A549 (cell line): ENCODE data around the gene GSTO2. TPM values are rescaled to one million over a fixed set of nuclear protein-coding genes. Genes with fewer than 3 reads are reported as not detected.
A peak's percentile ranks its signal among the peaks of the same experiment; 100 is the strongest.

Experiments
- ATAC-seq, 2 experiments: fragments of 200-7000 bp in 1 of 2; fragments of >200 bp in 1 of 2; cut with Nextera tagmentation in 1 of 2; cut with Tn5 transposase in 1 of 2; 3 replicates each; pipeline versions ENCODE4 v1.8.0 to v1.9.1; 2018 to 2020; ENCODE audit warnings: mild to moderate bottlenecking in 1 of 2, moderate library complexity in 1 of 2
- CTCF ChIA-PET: fragments of 300-600 bp; sonication (Branson Sonifier 250); formaldehyde crosslinking; extraction: SDS; loops from one replicate; lab custom pipeline; 2021; ENCODE audit warnings: antibody characterized with exemption, inconsistent platforms; lab: Yijun Ruan, JAX
- POLR2A ChIA-PET: fragments of 350-600 bp; formaldehyde crosslinking; extraction: SDS; loops from one replicate; lab custom pipeline; 2021; ENCODE audit warnings: antibody characterized with exemption, inconsistent platforms; lab: Yijun Ruan, JAX
- DNase-seq, 2 experiments: peaks; one replicate each; pipeline versions ENCODE4 v3.0.0 to v3.0.0-alpha.2; 2011 to 2016; ENCODE audit warnings: low read depth in 1 of 2, low spot score in 1 of 2
- FAIRE-seq: peaks from 2 replicates; lab custom pipeline; 2011; peaks lifted over from hg19 to GRCh38; lab: Jason Lieb, UNC
- H3K27ac ChIP-seq, 2 experiments: fragments of >200 bp; sonication (Bioruptor Twin); formaldehyde crosslinking; 3 replicates each; pipeline ENCODE4 v1.5.1; 2016 to 2017
- H3K4me1 ChIP-seq: fragments of >200 bp; sonication (Bioruptor Twin); formaldehyde crosslinking; 3 replicates; pipeline ENCODE4 v1.6.1; 2016
- H3K4me2 ChIP-seq: fragments of >200 bp; sonication (Bioruptor Twin); formaldehyde crosslinking; 3 replicates; pipeline ENCODE4 v1.6.1; 2016
- H3K4me3 ChIP-seq: fragments of >200 bp; sonication (Bioruptor Twin); formaldehyde crosslinking; 3 replicates; pipeline ENCODE4 v1.5.1; 2016
- H3K9me3 ChIP-seq: fragments of >200 bp; sonication (Bioruptor Twin); formaldehyde crosslinking; 3 replicates; pipeline ENCODE4 v1.6.1; 2016
- CEBPB ChIP-seq, 2 experiments: fragments of >200 bp in 1 of 2; sonication (Bioruptor Twin) in 1 of 2; formaldehyde crosslinking in 1 of 2; IDR thresholded peaks; 2 replicates each; pipeline ENCODE4 v1.6.1; 2012 to 2016
- EHF ChIP-seq: fragments of 250-450 bp; sonication (Bioruptor Pico); IDR thresholded peaks from 2 replicates; pipeline ENCODE4 v1.5.0; 2020; ENCODE audit warnings: mild to moderate bottlenecking
- EP300 ChIP-seq, 2 experiments: fragments of >200 bp; sonication (Bioruptor Twin); formaldehyde crosslinking; IDR thresholded peaks; 2 replicates in 1 of 2; 3 replicates in 1 of 2; pipeline ENCODE4 v1.6.1; 2016 to 2017
- ESRRA ChIP-seq: fragments of 150-350 bp; IDR thresholded peaks from 2 replicates; pipeline ENCODE4 v1.6.1; 2014; ENCODE audit warnings: mild to moderate bottlenecking, low read length, borderline replicate concordance
- FOSL2 ChIP-seq, 2 experiments: fragments of 450-650 bp in 1 of 2; fragments of >200 bp in 1 of 2; sonication (Bioruptor Twin) in 1 of 2; formaldehyde crosslinking; IDR thresholded peaks; 2 replicates each; pipeline versions ENCODE4 v1.5.0 to v1.6.1; 2016 to 2020; ENCODE audit warnings: mild to moderate bottlenecking in 1 of 2, moderate library complexity in 1 of 2
- HOXB13 ChIP-seq: fragments of 250-450 bp; sonication (Bioruptor Pico); IDR thresholded peaks from 2 replicates; pipeline ENCODE4 v1.5.0; 2020; ENCODE audit warnings: low read depth, mild to moderate bottlenecking, moderate library complexity
- KDM1A ChIP-seq: fragments of 200-600 bp; sonication (generic); IDR thresholded peaks from 2 replicates; pipeline ENCODE4 v1.6.1; 2016; ENCODE audit warnings: low read depth, mild to moderate bottlenecking
- NFE2L2 ChIP-seq: fragments of 150-350 bp; conservative IDR thresholded peaks from 2 replicates; pipeline ENCODE4 v1.6.1; 2014; ENCODE audit warnings: low read length
- NR3C1 ChIP-seq: fragments of >200 bp; sonication (Bioruptor Twin); formaldehyde crosslinking; IDR thresholded peaks from 3 replicates; pipeline ENCODE4 v1.6.1; 2017
- POLR2AphosphoS2 ChIP-seq: conservative IDR thresholded peaks from 2 replicates; pipeline ENCODE4 v1.6.1; 2012; ENCODE audit warnings: low read length, improper control_type of control experiment, inconsistent platforms
- RAD21 ChIP-seq, 2 experiments: fragments of >200 bp in 1 of 2; sonication (Bioruptor Twin) in 1 of 2; formaldehyde crosslinking in 1 of 2; IDR thresholded peaks in 1 of 2; conservative IDR thresholded peaks in 1 of 2; 2 replicates in 1 of 2; 3 replicates in 1 of 2; pipeline ENCODE4 v1.6.1; 2012 to 2018; ENCODE audit warnings: inconsistent platforms in 1 of 2
- ZFP36 ChIP-seq: fragments of 450-650 bp; IDR thresholded peaks from 2 replicates; pipeline ENCODE4 v1.6.1; 2014; ENCODE audit warnings: borderline replicate concordance; ENCODE audit not compliant: partially characterized antibody
- WGBS: methylation state at CpG from one replicate; pipeline ENCODE4 v1.1.6; 2017; ENCODE audit errors: missing lambda C conversion rate; 5-methylcytosine and 5-hydroxymethylcytosine counted together
- polyA plus RNA-seq, 4 experiments: library from polyadenylated mRNA; depleted of rRNA in 3 of 4; stranded (reverse); fragments of >200 nt; fragmentation: RNase III in 1 of 4; extraction: RNeasy Plus Mini Kit Qiagen cat#74134 plus additional on column Dnase treatment in 1 of 4; gene quantifications; 2 replicates in 3 of 4; 3 replicates in 1 of 4; pipeline ENCODE4 v1.2.3, GENCODE V29; 2011 to 2017
- TF ChIP-seq, protein P1 (sequence below): fragments of >200 bp; sonication (Bioruptor Twin); formaldehyde crosslinking; IDR thresholded peaks from 3 replicates; pipeline ENCODE4 v1.5.1; 2016
- TF ChIP-seq, protein P2 (sequence below): IDR thresholded peaks from 2 replicates; pipeline ENCODE4 v1.6.1; 2012; ENCODE audit warnings: low read depth, borderline replicate concordance

The GSTO2 gene
- polyA plus RNA-seq, 2 of the 4 experiments (the other 2 are of a cell fraction), result 1.3 to 5.7 TPM

DNA sequence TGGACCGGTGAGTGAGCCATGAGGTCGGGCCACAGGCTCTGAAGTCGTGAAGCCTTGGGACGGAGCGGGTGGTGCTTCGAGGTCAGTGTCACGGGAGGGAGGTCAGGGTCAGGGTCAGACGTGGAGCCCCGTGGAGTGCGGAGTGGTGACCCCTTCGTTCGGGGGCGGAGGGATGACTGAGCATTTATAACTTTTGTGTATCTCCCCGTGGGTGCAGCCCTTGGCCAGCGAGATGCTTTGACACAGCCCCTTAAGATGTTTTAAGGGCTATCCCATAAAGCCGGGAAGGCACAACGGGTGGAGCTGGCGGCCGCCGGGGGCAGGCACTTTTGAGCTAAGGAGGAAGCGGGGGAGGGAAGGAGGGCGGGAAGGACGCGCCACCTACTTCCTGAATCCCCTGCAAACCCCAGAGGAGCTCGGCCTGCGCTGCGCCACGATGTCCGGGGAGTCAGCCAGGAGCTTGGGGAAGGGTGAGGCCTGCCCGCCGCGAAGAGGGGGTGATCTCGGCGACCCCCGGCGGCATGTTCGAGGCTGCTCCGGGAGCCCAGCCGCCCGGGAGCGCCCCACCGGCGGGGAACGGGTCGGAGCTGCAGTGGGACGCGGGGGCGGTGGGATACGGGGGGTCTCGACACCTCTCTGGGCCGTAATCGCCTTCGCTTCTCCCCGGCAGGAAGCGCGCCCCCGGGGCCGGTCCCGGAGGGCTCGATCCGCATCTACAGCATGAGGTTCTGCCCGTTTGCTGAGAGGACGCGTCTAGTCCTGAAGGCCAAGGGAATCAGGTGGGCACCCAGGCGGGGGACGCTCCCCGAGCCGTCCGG lies 14.3 kb upstream of the GSTO2 start, which contains the start of gene GSTO1 (continued):
- TF ChIP-seq NR3C1 (no peak), ESRRA (no peak), NFE2L2 (no peak; the same call in 1 of the 2 replicates), KDM1A (no peak), EP300 (IDR thresholded peaks at IDR 0.05) (no peak), POLR2AphosphoS2 (no peak)
- TF ChIP-seq, protein P1, sequence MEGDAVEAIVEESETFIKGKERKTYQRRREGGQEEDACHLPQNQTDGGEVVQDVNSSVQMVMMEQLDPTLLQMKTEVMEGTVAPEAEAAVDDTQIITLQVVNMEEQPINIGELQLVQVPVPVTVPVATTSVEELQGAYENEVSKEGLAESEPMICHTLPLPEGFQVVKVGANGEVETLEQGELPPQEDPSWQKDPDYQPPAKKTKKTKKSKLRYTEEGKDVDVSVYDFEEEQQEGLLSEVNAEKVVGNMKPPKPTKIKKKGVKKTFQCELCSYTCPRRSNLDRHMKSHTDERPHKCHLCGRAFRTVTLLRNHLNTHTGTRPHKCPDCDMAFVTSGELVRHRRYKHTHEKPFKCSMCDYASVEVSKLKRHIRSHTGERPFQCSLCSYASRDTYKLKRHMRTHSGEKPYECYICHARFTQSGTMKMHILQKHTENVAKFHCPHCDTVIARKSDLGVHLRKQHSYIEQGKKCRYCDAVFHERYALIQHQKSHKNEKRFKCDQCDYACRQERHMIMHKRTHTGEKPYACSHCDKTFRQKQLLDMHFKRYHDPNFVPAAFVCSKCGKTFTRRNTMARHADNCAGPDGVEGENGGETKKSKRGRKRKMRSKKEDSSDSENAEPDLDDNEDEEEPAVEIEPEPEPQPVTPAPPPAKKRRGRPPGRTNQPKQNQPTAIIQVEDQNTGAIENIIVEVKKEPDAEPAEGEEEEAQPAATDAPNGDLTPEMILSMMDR, result no peak

DNA sequence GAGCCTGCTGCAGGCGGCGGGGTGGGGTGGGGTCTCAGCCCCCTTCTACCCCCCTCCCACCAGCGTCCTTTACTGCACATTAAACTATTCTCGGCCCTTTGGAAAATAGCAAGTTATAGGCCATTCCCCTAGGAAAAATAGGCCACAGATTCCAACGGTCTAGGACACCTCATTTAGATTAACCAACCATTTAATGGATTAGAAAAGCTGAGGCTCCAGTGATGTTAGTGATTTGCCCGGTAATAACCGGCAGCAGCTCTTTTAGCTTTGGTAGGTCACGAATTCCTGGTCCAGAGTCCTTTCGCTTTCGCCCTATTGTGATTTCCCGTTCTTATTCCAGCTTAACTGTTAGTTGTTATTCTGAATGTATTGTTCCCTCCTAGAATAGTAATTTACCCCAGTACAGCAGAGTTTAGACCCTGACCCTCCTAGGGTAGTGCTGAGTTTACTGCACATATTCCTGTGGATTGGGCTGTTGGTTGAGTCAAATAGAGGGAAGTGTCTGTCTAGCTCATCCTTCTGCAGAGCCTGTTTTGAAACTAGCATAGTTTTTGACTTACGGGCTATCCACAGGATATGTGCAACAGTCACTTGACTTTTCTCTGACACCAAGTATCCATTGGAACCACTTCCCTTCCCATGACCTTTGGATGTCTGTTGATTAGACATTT lies 13.5 kb upstream of the GSTO2 start:
- peak; percentile 39 to 56 for DNase-seq
- POLR2A ChIA-PET, result interaction anchor here (1.0 to 4.0 kb wide), 5 partner anchors 12 to 288 kb away, joined by 4 to 27 read pairs (median 6); partner anchors contain the start of genes CFAP43, GSTO2 and SFR1
- no peak for TF ChIP-seq CEBPB (IDR thresholded peaks at IDR 0.05)
- TF ChIP-seq FOSL2 (IDR thresholded peaks at IDR 0.05), result no peak
- TF ChIP-seq FOSL2 (CRISPR knock-in tag; IDR thresholded peaks at IDR 0.05), result peak; percentile 16; the same call in 1 of the 2 replicates
- WGBS, result 2% methylated on average over 12 of the region's 12 CpGs
- Histone ChIP-seq H3K4me1 (peaks cover 33% of the 10 kb centered on the region), H3K9me3 (no peaks in the 10 kb centered on the region), H3K4me3 (peak overlapping the region; percentile 99), H3K4me2 (peak overlapping the region; percentile 74), H3K27ac (peak overlapping the region; percentile 98 to 99)
- peak; percentile 64 to 74; a peak in 5 of 6 replicates for ATAC-seq
- CTCF ChIA-PET, result interaction anchor here (1.1 to 3.7 kb wide), 3 partner anchors 19 to 210 kb away, joined by 3 to 13 read pairs (median 3); no protein-coding TSS in a partner anchor
- no peak for FAIRE-seq

DNA sequence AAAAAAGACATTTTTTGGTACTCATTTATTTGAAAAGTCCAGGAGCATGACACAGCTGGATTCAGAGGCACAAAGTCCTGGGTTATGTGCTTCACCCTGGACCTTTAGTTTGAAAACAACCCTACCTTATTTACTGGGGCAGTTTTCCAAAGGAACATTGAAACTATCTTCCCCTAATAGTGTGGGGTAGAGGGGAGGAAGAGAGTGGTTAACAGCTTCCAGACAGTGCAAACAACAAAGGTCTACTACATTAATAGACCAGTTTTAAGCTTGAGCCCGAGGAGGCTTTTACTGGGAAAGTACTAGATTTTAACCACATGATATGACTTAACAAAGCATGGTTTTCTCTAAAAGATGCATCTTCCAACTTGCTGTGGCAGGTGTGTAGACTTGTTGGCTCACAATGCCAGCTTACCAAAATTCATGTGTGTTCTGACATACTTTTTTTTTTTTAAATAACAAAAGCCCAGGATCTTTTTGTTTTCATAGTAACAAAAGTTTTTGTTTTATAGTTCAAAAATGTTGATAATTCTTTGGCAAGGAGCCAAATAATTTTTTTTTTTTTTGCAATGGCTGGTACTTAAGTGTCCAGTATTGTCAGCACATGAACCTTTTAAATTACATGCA lies 12.5 kb upstream of the GSTO2 start:
- WGBS, result 4% methylated on average over 1 of the region's 1 CpG
- H3K4me3 ChIP-seq, result peak overlapping the region; percentile 99
- POLR2A ChIA-PET, result interaction anchor here (0.7 to 4.0 kb wide), 3 partner anchors 11 to 371 kb away, joined by 3 to 27 read pairs (median 3); partner anchors contain the start of gene GSTO2
- H3K9me3 ChIP-seq, result no peaks in the 10 kb centered on the region
- H3K27ac ChIP-seq, result peak overlapping the region; percentile 48 to 99
- peaks cover 40% of the 10 kb centered on the region for H3K4me1 ChIP-seq
- peak overlapping the region; percentile 74 for H3K4me2 ChIP-seq
- FAIRE-seq, result no peak
- ATAC-seq, result no peak; a peak in 1 of 6 replicates
- TF ChIP-seq HOXB13 (no peak), RAD21 (conservative IDR thresholded peaks at IDR 0.05 in 1 of 2, IDR thresholded peaks at IDR 0.05 in 1 of 2) (no peak)
- TF ChIP-seq, all 56 proteins: peak for 0
- CTCF ChIA-PET, result interaction anchor here (0.9 to 2.0 kb wide), 4 partner anchors 9 to 210 kb away, joined by 3 to 5 read pairs (median 3); no protein-coding TSS in a partner anchor
- DNase-seq, result no peak

DNA sequence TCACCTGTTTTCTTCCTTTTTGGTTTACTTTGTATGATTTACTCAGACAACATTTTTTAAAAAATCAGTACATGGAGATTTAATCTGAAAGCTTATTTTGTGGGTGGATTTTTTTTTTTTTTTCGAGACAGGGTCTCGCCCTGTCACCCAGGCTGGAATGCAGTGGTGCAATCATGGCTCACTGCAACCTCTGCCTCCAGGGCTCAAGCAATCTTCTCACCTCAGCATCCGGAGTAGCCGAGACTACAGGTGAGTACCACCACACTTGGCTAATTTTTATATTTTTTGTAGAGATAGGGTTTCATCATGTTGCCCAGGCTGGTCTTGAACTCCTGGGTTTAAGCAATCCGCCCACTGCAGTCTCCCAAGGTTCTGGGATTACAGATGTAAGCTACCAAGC lies 11.7 kb upstream of the GSTO2 start:
- DNase-seq (no peak), FAIRE-seq (no peak), ATAC-seq (no peak)
- H3K27ac ChIP-seq, result no peak overlapping the region
- H3K4me1 ChIP-seq, result peaks cover 40% of the 10 kb centered on the region
- CTCF ChIA-PET, result interaction anchor here (0.9 to 3.4 kb wide), 3 partner anchors 17 to 211 kb away, joined by 3 to 11 read pairs (median 5); no protein-coding TSS in a partner anchor
- no peak overlapping the region for H3K4me3 ChIP-seq
- POLR2A ChIA-PET, result interaction anchor here (0.7 to 4.0 kb wide), 2 partner anchors 11 to 372 kb away, joined by 3 to 27 read pairs; partner anchors contain the start of gene GSTO2
- peak overlapping the region; percentile 74; the same call in 2 of the 3 replicates for H3K4me2 ChIP-seq
- no peaks in the 10 kb centered on the region for H3K9me3 ChIP-seq
- TF ChIP-seq ZFP36 (no peak), EHF (no peak), ESRRA (no peak)
- TF ChIP-seq, protein P2, sequence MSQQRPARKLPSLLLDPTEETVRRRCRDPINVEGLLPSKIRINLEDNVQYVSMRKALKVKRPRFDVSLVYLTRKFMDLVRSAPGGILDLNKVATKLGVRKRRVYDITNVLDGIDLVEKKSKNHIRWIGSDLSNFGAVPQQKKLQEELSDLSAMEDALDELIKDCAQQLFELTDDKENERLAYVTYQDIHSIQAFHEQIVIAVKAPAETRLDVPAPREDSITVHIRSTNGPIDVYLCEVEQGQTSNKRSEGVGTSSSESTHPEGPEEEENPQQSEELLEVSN, result no peak
- TF ChIP-seq, all 56 proteins: peak for 0
- WGBS, result 90% methylated on average over 5 of the region's 5 CpGs
